Kidney epithelial cell (primary cell): ENCODE measurements around the gene ANKRD31. TPM values are rescaled to one million over a fixed set of nuclear protein-coding genes. Genes with fewer than 3 reads are reported as not detected.

ENCODE experiments used
- DNase-seq: peaks from one replicate; pipeline ENCODE4 v3.0.0-alpha.2; 2010; ENCODE audit warnings: low read depth
- H3K27me3 ChIP-seq: 2 replicates; pipeline ENCODE4 v1.6.0; 2011; ENCODE audit warnings: low read length; ENCODE audit not compliant: control insufficient read depth, insufficient read depth
- H3K36me3 ChIP-seq: 2 replicates; pipeline ENCODE4 v1.5.1; 2011; ENCODE audit warnings: low read length; ENCODE audit not compliant: control insufficient read depth, insufficient read depth
- H3K4me3 ChIP-seq: 2 replicates; pipeline ENCODE4 v1.5.1; 2011; ENCODE audit warnings: low read depth, mild to moderate bottlenecking, control low read depth, low read length
- CTCF ChIP-seq: IDR thresholded peaks from 2 replicates; pipeline ENCODE4 v1.5.1; 2011; ENCODE audit warnings: mild to moderate bottlenecking, moderate library complexity, low read length, control low read depth, inconsistent platforms; ENCODE audit not compliant: insufficient read depth, poor library complexity, severe bottlenecking
- total RNA-seq: library from RNA; depleted of rRNA; stranded (reverse); fragments of >200 nt; gene quantifications from 2 replicates; pipeline ENCODE4 v1.2.3, GENCODE V29; 2015

ANKRD31 gene
- total RNA-seq, 1 donor from 2014 or later: 0.21 TPM

GRCh38 chr5:75214409-75214808 lies 22.3 kb downstream of the ANKRD31 start:
- no peak for TF ChIP-seq CTCF
- Histone ChIP-seq H3K27me3 (no peaks in the 10 kb centered on the region), H3K4me3 (no peak overlapping the region), H3K36me3 (no peaks in the 10 kb centered on the region)
- DNase-seq: no peak

GRCh38 chr5:75203604-75204003 lies 33.1 kb downstream of the ANKRD31 start:
- DNase-seq: no peak
- TF ChIP-seq CTCF: no peak

GRCh38 chr5:75202935-75203334 lies 33.7 kb downstream of the ANKRD31 start:
- Histone ChIP-seq H3K27me3 (no peaks in the 10 kb centered on the region), H3K4me3 (no peak overlapping the region), H3K36me3 (no peaks in the 10 kb centered on the region)
- no peak for TF ChIP-seq CTCF
- no peak for DNase-seq

More at GRCh38 chr5:75203604-75204003, 33.1 kb downstream of the ANKRD31 start:
- Histone ChIP-seq H3K27me3 (no peaks in the 10 kb centered on the region), H3K36me3 (no peaks in the 10 kb centered on the region), H3K4me3 (no peak overlapping the region)

- no peak for TF ChIP-seq CTCF
- no peaks in the 10 kb centered on the region for H3K27me3 ChIP-seq
- peak; percentile 43 for DNase-seq
- H3K36me3 ChIP-seq: no peaks in the 10 kb centered on the region
- H3K4me3 ChIP-seq: no peak overlapping the region
Observed at GRCh38 chr5:75200776-75201175, 35.9 kb downstream of the ANKRD31 start.

- TF ChIP-seq CTCF: no peak
- DNase-seq: no peak
- no peaks in the 10 kb centered on the region for H3K27me3 ChIP-seq
- H3K4me3 ChIP-seq: no peak overlapping the region
- H3K36me3 ChIP-seq: no peaks in the 10 kb centered on the region
Observed at GRCh38 chr5:75199946-75200345, 36.7 kb downstream of the ANKRD31 start.

- no peaks in the 10 kb centered on the region for H3K27me3 ChIP-seq
- H3K36me3 ChIP-seq: no peaks in the 10 kb centered on the region
- H3K4me3 ChIP-seq: no peak overlapping the region
- DNase-seq: no peak
- TF ChIP-seq CTCF: no peak
Observed at GRCh38 chr5:75199071-75199470, 37.6 kb downstream of the ANKRD31 start.
